Measurements from ENCODE around the gene FIZ1. TPM values are rescaled to one million over a fixed set of nuclear protein-coding genes. Genes with fewer than 3 reads are reported as not detected.
A peak's percentile ranks its signal among the peaks of the same experiment; 100 is the strongest.

The FIZ1 gene
- total RNA-seq, 1 donor: 4.3 TPM

DNA sequence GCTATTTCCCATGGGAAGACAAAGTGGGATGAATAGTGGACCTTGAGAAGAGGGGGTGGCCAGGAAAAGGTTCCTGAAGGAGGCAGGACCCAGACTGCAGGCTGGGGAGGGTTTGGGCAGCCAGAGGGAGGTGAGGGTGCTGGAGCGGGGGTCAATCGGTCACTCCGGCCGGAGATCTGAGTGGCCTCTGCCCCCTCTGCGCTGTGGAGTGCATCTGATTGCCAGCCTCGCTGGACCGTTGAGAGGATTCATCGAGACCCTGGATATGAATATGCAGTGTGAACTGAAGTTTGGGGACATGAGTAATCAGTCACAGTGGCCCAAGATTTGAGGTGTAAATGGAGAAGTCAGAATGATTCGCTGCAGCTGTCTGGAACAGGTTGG is 36.0 kb upstream of the FIZ1 start:
- H3K4me3 ChIP-seq (ENCODE audit: low read depth, low read length): peak overlapping the region; percentile 98
- no peak for DNase-seq (ENCODE audit: low read depth)
- TF ChIP-seq, protein P1, sequence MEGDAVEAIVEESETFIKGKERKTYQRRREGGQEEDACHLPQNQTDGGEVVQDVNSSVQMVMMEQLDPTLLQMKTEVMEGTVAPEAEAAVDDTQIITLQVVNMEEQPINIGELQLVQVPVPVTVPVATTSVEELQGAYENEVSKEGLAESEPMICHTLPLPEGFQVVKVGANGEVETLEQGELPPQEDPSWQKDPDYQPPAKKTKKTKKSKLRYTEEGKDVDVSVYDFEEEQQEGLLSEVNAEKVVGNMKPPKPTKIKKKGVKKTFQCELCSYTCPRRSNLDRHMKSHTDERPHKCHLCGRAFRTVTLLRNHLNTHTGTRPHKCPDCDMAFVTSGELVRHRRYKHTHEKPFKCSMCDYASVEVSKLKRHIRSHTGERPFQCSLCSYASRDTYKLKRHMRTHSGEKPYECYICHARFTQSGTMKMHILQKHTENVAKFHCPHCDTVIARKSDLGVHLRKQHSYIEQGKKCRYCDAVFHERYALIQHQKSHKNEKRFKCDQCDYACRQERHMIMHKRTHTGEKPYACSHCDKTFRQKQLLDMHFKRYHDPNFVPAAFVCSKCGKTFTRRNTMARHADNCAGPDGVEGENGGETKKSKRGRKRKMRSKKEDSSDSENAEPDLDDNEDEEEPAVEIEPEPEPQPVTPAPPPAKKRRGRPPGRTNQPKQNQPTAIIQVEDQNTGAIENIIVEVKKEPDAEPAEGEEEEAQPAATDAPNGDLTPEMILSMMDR (IDR thresholded peaks at IDR 0.05; ENCODE audit: insufficient read depth, low read depth, low read length): no peak

DNA sequence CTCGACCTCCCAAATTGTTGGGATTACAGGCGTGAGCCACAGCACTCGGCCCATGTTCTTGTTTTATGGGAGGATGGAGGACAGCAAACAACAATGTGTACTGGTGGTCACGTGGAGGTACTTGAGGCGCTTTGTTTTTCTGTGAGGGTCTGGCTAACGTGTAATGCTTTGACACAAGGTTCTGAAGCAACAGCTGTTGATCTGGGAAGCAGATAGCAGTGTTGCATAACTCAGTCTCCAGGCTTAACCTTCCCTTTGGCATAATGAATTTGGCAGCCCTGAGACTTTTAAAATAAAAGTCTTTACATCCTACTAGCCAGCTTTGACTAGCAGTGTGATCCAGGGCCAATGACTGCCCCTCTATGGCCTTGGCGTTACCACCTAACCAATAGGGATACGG is 34.5 kb upstream of the FIZ1 start:
- DNase-seq (ENCODE audit: low read depth): peak; percentile 74
- TF ChIP-seq, protein P1 (IDR thresholded peaks at IDR 0.05; ENCODE audit: insufficient read depth, low read depth, low read length): no peak
- no peak overlapping the region for H3K4me3 ChIP-seq (ENCODE audit: low read depth, low read length)

DNA sequence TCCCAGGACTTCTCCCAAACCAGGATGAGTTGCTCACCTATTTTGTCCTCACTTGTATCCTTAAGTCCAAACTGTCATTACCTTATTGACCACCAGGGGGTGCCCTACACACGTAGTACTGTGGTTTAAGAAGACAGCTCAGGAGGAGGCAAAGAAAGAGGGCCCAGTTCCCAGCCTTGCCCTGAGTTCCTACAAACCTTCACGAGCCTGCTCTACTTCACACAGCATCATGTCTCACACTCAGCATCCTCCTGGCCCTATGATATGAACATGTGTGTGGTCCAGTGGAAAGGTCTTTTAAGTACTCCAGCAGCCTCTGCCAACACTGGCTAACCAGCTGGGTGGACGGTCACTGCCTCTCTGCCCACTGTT is 33.1 kb upstream of the FIZ1 start:
- TF ChIP-seq, protein P1 (IDR thresholded peaks at IDR 0.05; ENCODE audit: insufficient read depth, low read depth, low read length): peak; percentile 82
- H3K4me3 ChIP-seq (ENCODE audit: low read depth, low read length): no peak overlapping the region
- peak; percentile 97 for DNase-seq (ENCODE audit: low read depth)

DNA sequence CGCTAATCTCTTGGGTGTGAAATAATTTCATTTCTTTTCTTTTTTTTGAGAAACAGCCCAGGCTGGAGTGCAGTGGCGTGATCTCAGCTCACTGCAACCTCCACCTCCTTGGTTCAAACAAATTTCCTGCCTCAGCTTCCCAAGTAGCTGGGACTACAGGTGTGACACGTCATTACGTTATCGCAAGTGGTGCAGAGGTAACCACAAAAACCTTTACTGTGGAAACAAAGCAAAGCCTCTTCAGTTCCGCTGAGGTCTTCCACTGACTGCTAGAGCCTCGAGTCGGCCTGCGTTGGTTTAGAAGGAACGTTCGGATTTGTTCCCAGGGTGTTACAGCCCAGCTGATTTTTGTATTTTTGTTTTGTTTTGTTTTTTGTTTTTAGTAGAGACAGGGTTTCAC is 27.0 kb upstream of the FIZ1 start:
- no peak for DNase-seq (ENCODE audit: low read depth)
- no peak overlapping the region for H3K4me3 ChIP-seq (ENCODE audit: low read depth, low read length)
- TF ChIP-seq, protein P1 (IDR thresholded peaks at IDR 0.05; ENCODE audit: insufficient read depth, low read depth, low read length): no peak

DNA sequence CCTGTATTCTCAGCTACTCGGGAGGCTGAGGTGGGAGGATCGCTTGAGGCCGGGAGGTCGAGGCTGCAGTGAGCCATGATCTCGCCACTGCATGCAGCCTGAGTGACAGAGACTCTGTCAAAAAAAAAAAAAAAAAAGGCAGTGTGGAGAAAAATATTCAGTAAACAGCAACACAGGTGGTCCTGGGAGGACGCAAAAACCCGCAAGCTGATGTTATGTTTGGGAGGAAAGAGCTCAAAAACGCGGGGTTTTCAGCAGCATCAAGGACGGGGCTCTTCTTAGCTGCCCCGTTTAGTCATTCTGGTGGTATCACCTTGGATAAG is 25.6 kb upstream of the FIZ1 start:
- DNase-seq (ENCODE audit: low read depth): no peak
- peak overlapping the region; percentile 76 for H3K4me3 ChIP-seq (ENCODE audit: low read depth, low read length)
- TF ChIP-seq, protein P1 (IDR thresholded peaks at IDR 0.05; ENCODE audit: insufficient read depth, low read depth, low read length): no peak

DNA sequence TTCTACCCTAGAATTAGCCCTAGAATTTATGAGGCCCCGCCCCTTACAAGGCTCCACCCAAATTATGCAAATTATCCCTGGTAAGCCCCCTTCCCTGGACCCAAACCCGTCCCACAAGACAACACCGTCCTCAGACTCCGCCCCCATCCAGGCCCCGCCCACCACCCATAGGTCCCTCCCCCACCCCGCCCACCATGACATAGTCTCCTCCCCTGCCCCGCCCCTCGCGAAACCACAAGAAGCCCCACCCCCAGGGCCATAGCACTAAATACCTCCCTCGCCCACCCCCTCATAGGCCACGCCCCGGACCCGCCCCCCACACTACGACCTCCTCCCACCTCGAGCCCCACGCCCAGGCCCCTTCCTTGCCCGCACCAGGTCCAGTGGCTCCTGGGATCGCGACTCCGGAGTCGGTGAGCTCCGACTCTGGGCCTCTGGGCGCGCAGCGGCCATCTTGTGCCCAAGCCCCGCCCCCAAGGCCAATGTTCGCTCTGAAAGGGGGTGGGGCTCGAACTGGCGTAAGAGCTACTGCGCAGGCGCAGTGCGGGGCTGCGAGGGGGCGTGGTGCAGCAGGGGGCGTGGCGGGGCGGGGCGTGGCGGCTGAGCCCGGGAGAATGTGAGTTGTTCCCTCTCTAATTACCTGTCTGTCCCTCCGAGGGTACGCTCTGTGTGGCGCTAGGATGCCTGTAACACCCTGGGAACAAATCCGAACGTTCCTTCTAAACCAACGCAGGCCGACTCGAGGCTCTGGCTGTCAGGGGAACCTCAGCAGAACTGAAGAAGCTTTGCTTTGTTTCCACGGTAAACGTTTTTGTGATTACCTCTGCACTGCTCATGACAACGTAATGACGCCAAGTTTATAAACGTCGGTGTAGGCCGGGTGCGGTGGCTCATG is 25.0 kb upstream of the FIZ1 start, which contains the start of gene ZNF784:
ZNF784 (minus strand) TSS at position 458 of the 895 bp plus-strand sequence; CDS start at position 453, 5 bp downstream.
- DNase-seq (ENCODE audit: low read depth): peak; percentile 94
- TF ChIP-seq, protein P1 (IDR thresholded peaks at IDR 0.05; ENCODE audit: insufficient read depth, low read depth, low read length): no peak
- H3K4me3 ChIP-seq (ENCODE audit: low read depth, low read length): peak within 1 kb of the TSS; percentile 76

Measured in fibroblast of villous mesenchyme (primary cell).